Gastroesophageal sphincter (tissue), 4 donors: ENCODE data around the gene SNTG2. TPM values are rescaled to one million over a fixed set of nuclear protein-coding genes. Genes with fewer than 3 reads are reported as not detected.

Source experiments
- ATAC-seq: fragments of 150-250 bp; one replicate; pipeline ENCODE4 v1.9.1; 2016; ENCODE audit warnings: mild to moderate bottlenecking, moderate library complexity
- H3K27ac ChIP-seq, 4 donors: fragments of 200-600 bp; sonication (generic) in 3 of 4; 1 replicate in 3 of 4; 2 replicates in 1 of 4; pipeline ENCODE4 v1.5.1; 2016 to 2019
- H3K27me3 ChIP-seq: fragments of 200-600 bp; sonication (generic); one replicate; pipeline ENCODE4 v1.5.1; 2019
- H3K36me3 ChIP-seq, 2 donors: fragments of 200-600 bp; sonication (generic); one replicate each; pipeline ENCODE4 v1.5.1; 2019; ENCODE audit warnings: control low read depth in 1 of 2
- H3K4me1 ChIP-seq, 3 donors: fragments of 200-600 bp; sonication (generic); 1 replicate in 2 of 3; 2 replicates in 1 of 3; pipeline ENCODE4 v1.5.1; 2016 to 2019; ENCODE audit warnings: control low read depth in 2 of 3
- H3K4me3 ChIP-seq, 2 donors: fragments of 200-600 bp; sonication (generic); one replicate each; pipeline ENCODE4 v1.5.1; 2019; ENCODE audit warnings: mild to moderate bottlenecking in 1 of 2, moderate library complexity in 1 of 2
- H3K9me3 ChIP-seq, 3 donors: fragments of 200-600 bp; sonication (generic); one replicate each; pipeline ENCODE4 v1.5.1; 2017 to 2019; ENCODE audit warnings: control low read depth in 2 of 3
- EP300 ChIP-seq: sonication (generic); formaldehyde crosslinking; IDR thresholded peaks from one replicate; pipeline ENCODE4 v1.6.1; 2017; ENCODE audit warnings: antibody characterized with exemption, mild to moderate bottlenecking
- POLR2A ChIP-seq, 2 donors: fragments of 450-650 bp; IDR thresholded peaks; one replicate each; pipeline ENCODE4 v1.6.1; 2017; ENCODE audit warnings: antibody characterized with exemption in 2 of 2, mild to moderate bottlenecking in 2 of 2, moderate library complexity in 1 of 2
- POLR2AphosphoS5 ChIP-seq: sonication (generic); formaldehyde crosslinking; IDR thresholded peaks from one replicate; pipeline ENCODE4 v1.6.1; 2017; ENCODE audit warnings: antibody characterized with exemption
- WGBS, 2 donors: methylation state at CpG; one replicate each; pipeline ENCODE4 v1.1.5; 2018; ENCODE audit warnings: low coverage in 1 of 2; 5-methylcytosine and 5-hydroxymethylcytosine counted together
- total RNA-seq, 4 donors: library from RNA; depleted of rRNA; stranded (reverse); fragments of >200 nt; gene quantifications; one replicate each; pipeline ENCODE4 v1.1.0, GENCODE V29; 2016
- TF ChIP-seq, protein P1 (sequence below), 4 experiments: fragments of 200-600 bp in 2 of 4; fragments of 450-650 bp in 2 of 4; sonication (generic) in 1 of 4; IDR thresholded peaks; one replicate each; pipeline ENCODE4 v1.5.1; 2017 to 2019; ENCODE audit warnings: antibody characterized with exemption in 4 of 4, mild to moderate bottlenecking in 2 of 4, moderate library complexity in 2 of 4

SNTG2 gene
- total RNA-seq, 4 donors from 2014 or later: 1.5 to 7.9 (median 4.3) TPM

DNA sequence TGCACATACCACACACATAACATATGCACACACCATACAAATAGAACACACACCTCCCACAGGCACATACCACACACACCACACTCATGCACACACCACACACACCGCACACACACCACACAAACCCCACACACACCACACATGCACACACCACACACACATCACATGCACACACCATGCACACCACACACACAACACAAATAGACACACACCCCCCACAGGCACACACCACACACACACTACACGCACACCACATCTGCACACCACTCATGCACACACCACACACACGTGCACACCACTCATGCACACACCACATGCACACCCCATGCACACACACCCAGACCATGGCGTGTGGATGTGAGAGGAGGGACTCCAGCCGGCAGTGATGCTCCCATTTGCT lies 300.9 kb downstream of the SNTG2 start:
- Histone ChIP-seq H3K36me3 (no peaks in the 10 kb centered on the region), H3K9me3 (no peaks in the 10 kb centered on the region), H3K27me3 (peaks cover 42% of the 10 kb centered on the region), H3K4me3 (no peak overlapping the region), H3K27ac (no peak overlapping the region), H3K4me1 (no peaks in the 10 kb centered on the region)
- ATAC-seq: no peak
- TF ChIP-seq, protein P1, sequence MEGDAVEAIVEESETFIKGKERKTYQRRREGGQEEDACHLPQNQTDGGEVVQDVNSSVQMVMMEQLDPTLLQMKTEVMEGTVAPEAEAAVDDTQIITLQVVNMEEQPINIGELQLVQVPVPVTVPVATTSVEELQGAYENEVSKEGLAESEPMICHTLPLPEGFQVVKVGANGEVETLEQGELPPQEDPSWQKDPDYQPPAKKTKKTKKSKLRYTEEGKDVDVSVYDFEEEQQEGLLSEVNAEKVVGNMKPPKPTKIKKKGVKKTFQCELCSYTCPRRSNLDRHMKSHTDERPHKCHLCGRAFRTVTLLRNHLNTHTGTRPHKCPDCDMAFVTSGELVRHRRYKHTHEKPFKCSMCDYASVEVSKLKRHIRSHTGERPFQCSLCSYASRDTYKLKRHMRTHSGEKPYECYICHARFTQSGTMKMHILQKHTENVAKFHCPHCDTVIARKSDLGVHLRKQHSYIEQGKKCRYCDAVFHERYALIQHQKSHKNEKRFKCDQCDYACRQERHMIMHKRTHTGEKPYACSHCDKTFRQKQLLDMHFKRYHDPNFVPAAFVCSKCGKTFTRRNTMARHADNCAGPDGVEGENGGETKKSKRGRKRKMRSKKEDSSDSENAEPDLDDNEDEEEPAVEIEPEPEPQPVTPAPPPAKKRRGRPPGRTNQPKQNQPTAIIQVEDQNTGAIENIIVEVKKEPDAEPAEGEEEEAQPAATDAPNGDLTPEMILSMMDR (IDR thresholded peaks at IDR 0.05): no peak
- TF ChIP-seq POLR2AphosphoS5 (no peak), POLR2A (IDR thresholded peaks at IDR 0.05) (no peak), EP300 (no peak)
- 96 to 100% methylated on average over 2 to 3 of the region's 5 CpGs for WGBS, 2 donors

DNA sequence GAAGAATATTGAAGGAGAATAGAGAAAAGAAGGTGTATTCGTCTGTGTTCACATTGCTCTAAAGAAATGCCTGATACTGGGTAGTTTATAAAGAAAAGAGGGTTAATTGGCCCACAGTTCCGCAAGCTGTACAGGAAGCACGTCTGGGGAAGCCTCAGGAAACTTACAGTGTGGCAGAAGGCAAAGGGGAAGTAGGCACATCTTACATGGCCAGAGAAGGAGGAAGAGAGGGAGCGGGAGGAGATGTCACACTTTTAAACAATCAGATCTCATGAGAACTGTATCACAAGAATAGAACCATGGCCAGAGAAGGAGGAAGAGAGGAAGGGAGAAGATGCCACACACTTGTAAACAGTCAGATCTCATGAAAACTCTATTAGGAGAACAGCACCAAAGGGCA lies 303.0 kb downstream of the SNTG2 start:
- TF ChIP-seq EP300: no peak
- TF ChIP-seq POLR2AphosphoS5: no peak
- no peak for TF ChIP-seq POLR2A (IDR thresholded peaks at IDR 0.05)
- TF ChIP-seq, protein P1 (IDR thresholded peaks at IDR 0.05): no peak
- no peak overlapping the region for H3K4me3 ChIP-seq
- H3K27me3 ChIP-seq: peaks cover 37% of the 10 kb centered on the region
- H3K27ac ChIP-seq: no peak overlapping the region
- ATAC-seq: no peak
- no peaks in the 10 kb centered on the region for H3K36me3 ChIP-seq
- H3K9me3 ChIP-seq: no peaks in the 10 kb centered on the region
- no peaks in the 10 kb centered on the region for H3K4me1 ChIP-seq
- WGBS, 2 donors: 47 to 81% methylated on average over 4 of the region's 4 CpGs

- no peaks in the 10 kb centered on the region for H3K9me3 ChIP-seq
- no peaks in the 10 kb centered on the region for H3K36me3 ChIP-seq
- H3K4me1 ChIP-seq: no peaks in the 10 kb centered on the region
- no peak for TF ChIP-seq EP300
- no peak for TF ChIP-seq POLR2A (IDR thresholded peaks at IDR 0.05)
- TF ChIP-seq POLR2AphosphoS5: no peak
- TF ChIP-seq, protein P1 (IDR thresholded peaks at IDR 0.05): no peak
- peaks cover 30% of the 10 kb centered on the region for H3K27me3 ChIP-seq
- WGBS, 2 donors: 68 to 72% methylated on average over 8 to 15 of the region's 18 CpGs
- no peak overlapping the region for H3K27ac ChIP-seq
- H3K4me3 ChIP-seq: no peak overlapping the region
- ATAC-seq: no peak
Observed at GRCh38 chr2:1254662-1255343, 304.2 kb downstream of the SNTG2 start.

- Histone ChIP-seq H3K27ac (no peak overlapping the region), H3K9me3 (no peaks in the 10 kb centered on the region), H3K27me3 (peaks cover 17% of the 10 kb centered on the region), H3K4me3 (no peak overlapping the region), H3K4me1 (no peaks in the 10 kb centered on the region), H3K36me3 (no peaks in the 10 kb centered on the region)
- TF ChIP-seq POLR2A (IDR thresholded peaks at IDR 0.05): no peak
- TF ChIP-seq, protein P1 (IDR thresholded peaks at IDR 0.05): no peak
- TF ChIP-seq EP300: no peak
- TF ChIP-seq POLR2AphosphoS5: no peak
- WGBS, 2 donors: 61% methylated on average over 8 of the region's 10 CpGs; no CpG with 5 or more reads in 1 of the 2 donors
- no peak for ATAC-seq
Observed at GRCh38 chr2:1256632-1257324, 306.1 kb downstream of the SNTG2 start.

DNA sequence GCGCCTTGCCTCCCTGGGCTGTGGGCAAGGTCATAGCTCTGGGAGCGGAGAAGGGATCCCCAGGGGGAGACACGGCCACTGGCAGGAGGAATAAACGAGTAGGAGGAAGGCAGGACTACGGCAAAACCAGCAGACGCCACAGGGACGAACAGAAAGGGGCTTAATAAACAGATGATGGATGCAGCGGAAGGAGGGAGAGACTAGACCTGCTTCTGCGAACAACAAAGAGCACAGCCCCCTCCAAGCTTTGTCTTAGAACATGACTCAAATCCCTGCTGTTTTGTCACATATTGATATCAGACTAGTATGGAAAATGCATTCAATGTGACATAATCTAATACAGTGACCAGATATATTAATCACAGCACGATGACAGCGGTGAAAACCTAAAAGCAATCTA lies 306.7 kb downstream of the SNTG2 start:
- no peak for TF ChIP-seq EP300
- no peak for TF ChIP-seq POLR2A (IDR thresholded peaks at IDR 0.05)
- TF ChIP-seq, protein P1 (IDR thresholded peaks at IDR 0.05): no peak
- no peak for TF ChIP-seq POLR2AphosphoS5
- WGBS, 2 donors: 66 to 77% methylated on average over 4 to 9 of the region's 11 CpGs
- H3K9me3 ChIP-seq: no peaks in the 10 kb centered on the region
- no peaks in the 10 kb centered on the region for H3K4me1 ChIP-seq
- H3K27me3 ChIP-seq: peaks cover 15% of the 10 kb centered on the region
- no peak overlapping the region for H3K27ac ChIP-seq
- no peak overlapping the region for H3K4me3 ChIP-seq
- no peak for ATAC-seq
- no peaks in the 10 kb centered on the region for H3K36me3 ChIP-seq
